ENCODE results near the gene VKORC1.

Gene VKORC1

GRCh38 chr16:31061126-31061812, 33.3 kb downstream of the VKORC1 start:
- no peak for DNase-seq

GRCh38 chr16:31055613-31056012, 39.0 kb downstream of the VKORC1 start:
- no peak for DNase-seq

- DNase-seq: peak; percentile 37
These were observed 42.5 kb downstream of the VKORC1 start for GRCh38 chr16:31052114-31052513.

- no peak for DNase-seq
These were observed 44.1 kb downstream of the VKORC1 start for GRCh38 chr16:31050280-31051030.

GRCh38 chr16:31043898-31044481, 50.6 kb downstream of the VKORC1 start:
- DNase-seq: no peak

- no peak for DNase-seq
These were observed 51.2 kb downstream of the VKORC1 start for GRCh38 chr16:31043352-31043751.

- no peak for DNase-seq
These were observed 51.7 kb downstream of the VKORC1 start for GRCh38 chr16:31042866-31043265.
